Measurements from ENCODE around the gene GPR39. TPM values are rescaled to one million over a fixed set of nuclear protein-coding genes. Genes with fewer than 3 reads are reported as not detected.

The GPR39 gene
- total RNA-seq, 4 donors from 2014 or later = 0.21 to 1.8 (median 0.22) TPM; not detected in 1

DNA sequence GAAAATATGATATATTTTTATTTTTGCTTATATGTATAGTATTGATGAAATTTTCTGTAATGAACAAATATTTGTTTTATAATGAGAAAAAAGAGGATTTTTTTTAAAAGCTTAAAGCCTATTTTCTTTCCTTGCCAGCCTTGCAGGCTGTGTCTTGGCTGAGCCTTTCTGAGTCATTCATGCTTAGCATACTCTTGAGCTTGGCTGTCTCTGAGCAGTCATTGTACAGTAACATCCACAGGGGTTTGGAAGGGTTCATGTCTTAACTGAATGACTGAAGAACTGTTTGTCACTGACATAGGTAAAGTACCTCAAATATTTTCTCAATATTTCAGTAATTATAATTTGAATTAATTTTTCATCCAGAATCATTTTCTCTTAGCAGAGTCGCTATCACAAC, 49.3 kb downstream of the GPR39 start:
- no peak overlapping the region for H3K4me3 ChIP-seq
- no peak overlapping the region for H3K27ac ChIP-seq
- DNase-seq (ENCODE audit: low spot score in 2 of 2) = no peak
- peaks cover 0 to 48% (median 2%) of the 10 kb centered on the region in 4 donors for H3K9me3 ChIP-seq
- no peaks in the 10 kb centered on the region for H3K36me3 ChIP-seq
- no peaks in the 10 kb centered on the region for H3K27me3 ChIP-seq
- WGBS, 2 donors = 90% methylated on average over 1 of the region's 1 CpG
- no peaks in the 10 kb centered on the region for H3K4me1 ChIP-seq
- TF ChIP-seq EP300 (IDR thresholded peaks at IDR 0.05) (no peak), POLR2A (IDR thresholded peaks at IDR 0.05) (no peak)
- TF ChIP-seq, protein P1, sequence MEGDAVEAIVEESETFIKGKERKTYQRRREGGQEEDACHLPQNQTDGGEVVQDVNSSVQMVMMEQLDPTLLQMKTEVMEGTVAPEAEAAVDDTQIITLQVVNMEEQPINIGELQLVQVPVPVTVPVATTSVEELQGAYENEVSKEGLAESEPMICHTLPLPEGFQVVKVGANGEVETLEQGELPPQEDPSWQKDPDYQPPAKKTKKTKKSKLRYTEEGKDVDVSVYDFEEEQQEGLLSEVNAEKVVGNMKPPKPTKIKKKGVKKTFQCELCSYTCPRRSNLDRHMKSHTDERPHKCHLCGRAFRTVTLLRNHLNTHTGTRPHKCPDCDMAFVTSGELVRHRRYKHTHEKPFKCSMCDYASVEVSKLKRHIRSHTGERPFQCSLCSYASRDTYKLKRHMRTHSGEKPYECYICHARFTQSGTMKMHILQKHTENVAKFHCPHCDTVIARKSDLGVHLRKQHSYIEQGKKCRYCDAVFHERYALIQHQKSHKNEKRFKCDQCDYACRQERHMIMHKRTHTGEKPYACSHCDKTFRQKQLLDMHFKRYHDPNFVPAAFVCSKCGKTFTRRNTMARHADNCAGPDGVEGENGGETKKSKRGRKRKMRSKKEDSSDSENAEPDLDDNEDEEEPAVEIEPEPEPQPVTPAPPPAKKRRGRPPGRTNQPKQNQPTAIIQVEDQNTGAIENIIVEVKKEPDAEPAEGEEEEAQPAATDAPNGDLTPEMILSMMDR (IDR thresholded peaks at IDR 0.05) = no peak

DNA sequence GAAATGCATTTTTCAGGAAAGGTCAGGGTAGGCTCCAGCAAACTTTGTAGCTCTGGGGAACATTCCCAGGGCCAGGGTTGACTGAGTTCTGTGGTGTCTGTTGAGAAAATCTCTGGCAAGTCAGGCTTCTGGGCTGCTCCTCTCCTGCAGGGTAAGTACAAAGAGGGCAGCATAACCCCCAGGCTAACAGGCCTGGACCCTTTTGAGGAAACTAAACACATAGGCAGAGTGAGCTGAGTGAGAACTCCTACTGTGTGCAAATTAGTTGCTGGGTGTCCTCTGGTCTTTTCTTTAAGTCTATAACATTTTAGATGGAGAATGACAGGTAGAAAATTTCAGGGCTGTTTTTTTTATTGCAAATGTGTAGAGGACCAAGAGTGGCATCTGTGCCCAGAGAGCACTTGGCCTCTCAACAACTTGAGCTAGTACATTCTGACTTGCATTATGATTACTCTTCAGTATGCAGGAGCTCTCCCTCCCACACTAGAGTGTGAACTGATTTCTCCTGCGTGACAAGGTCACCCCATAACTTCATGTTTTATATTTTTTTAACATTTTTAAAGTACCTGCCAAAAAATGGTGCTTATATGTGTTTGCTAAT, 49.9 kb downstream of the GPR39 start:
- Histone ChIP-seq H3K4me3 (no peak overlapping the region), H3K36me3 (no peaks in the 10 kb centered on the region), H3K27me3 (no peaks in the 10 kb centered on the region), H3K27ac (no peak overlapping the region), H3K9me3 (peaks cover 0 to 48% (median 2%) of the 10 kb centered on the region in 4 donors), H3K4me1 (no peaks in the 10 kb centered on the region)
- WGBS, 2 donors = 52 to 59% methylated on average over 1 of the region's 1 CpG
- no peak for DNase-seq (ENCODE audit: low spot score in 2 of 2)
- no peak for TF ChIP-seq EP300 (IDR thresholded peaks at IDR 0.05)
- TF ChIP-seq POLR2A (IDR thresholded peaks at IDR 0.05) = no peak
- TF ChIP-seq, protein P1 (IDR thresholded peaks at IDR 0.05) = no peak

DNA sequence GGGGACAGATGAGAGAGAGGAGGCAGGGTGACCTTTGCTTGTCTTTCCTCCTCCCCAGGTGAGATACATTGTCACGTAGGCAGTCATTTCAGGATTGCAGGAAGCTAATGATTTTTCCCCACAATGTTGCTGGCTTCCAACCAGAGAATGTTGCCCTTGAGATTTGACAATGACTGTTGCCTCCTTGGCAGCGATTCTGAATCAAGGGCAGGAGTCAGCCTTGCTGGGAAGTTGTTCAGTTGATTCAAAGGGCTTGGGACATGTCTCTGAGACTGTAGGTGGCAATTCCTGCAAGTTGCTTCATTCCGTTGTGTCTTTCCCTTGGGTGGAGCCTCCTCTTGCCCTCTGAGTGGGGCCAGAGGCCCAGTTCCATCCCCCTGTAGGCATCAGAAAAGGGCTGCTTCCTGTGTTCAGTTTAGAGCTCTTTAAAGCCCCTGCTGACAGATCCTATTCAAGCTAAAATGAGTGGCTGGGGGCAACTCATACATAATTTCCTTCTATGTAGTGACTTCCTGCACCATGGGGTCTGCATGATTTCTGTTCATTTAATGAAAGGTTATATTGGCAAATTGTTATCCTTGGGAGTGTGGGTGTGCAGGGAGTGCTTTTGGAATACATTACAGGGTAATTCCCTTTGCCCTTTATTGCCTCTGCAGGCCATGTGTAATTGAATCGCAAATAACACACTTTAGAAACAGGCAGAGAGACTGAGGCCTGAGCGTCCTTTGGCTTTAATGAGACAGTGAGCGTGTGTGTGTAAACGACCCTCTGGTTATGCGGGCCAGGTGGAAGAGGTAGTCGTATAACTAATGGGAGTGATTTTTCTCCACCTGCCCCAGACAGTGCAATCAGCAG, 52.4 kb downstream of the GPR39 start:
- H3K27ac ChIP-seq = no peak overlapping the region
- WGBS, 2 donors = 51 to 53% methylated on average over 9 of the region's 9 CpGs
- TF ChIP-seq POLR2A (IDR thresholded peaks at IDR 0.05) (no peak), EP300 (IDR thresholded peaks at IDR 0.05) (no peak)
- TF ChIP-seq, protein P1 (IDR thresholded peaks at IDR 0.05) = no peak
- H3K36me3 ChIP-seq = no peaks in the 10 kb centered on the region
- H3K4me1 ChIP-seq = no peaks in the 10 kb centered on the region
- no peak for DNase-seq (ENCODE audit: low spot score in 2 of 2)
- H3K9me3 ChIP-seq = peaks cover 0 to 44% (median 2%) of the 10 kb centered on the region in 4 donors
- no peak overlapping the region for H3K4me3 ChIP-seq
- no peaks in the 10 kb centered on the region for H3K27me3 ChIP-seq

DNA sequence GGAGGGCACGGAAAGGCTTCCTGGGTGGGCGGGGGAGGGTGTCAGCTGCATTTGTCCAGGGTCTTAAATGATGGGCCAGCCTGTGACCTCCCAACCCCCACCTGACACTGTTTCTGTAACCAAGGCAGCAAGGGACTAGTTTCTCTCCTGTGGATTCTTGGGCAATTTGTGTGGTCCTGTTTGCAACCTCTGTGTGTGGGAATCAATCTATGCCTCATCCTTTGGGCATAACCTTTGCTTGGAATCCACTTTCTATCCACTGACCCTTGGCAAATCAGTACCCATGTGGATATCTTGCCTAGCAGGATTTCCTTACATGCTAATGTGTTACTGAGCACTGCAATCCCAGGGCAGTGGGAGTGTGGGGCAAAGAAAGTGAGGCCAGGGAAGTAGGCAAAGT, 54.1 kb downstream of the GPR39 start:
- no peaks in the 10 kb centered on the region for H3K4me1 ChIP-seq
- H3K27ac ChIP-seq = no peak overlapping the region
- 57 to 75% methylated on average over 2 of the region's 2 CpGs for WGBS, 2 donors
- TF ChIP-seq POLR2A (IDR thresholded peaks at IDR 0.05) (no peak), EP300 (IDR thresholded peaks at IDR 0.05) (no peak)
- TF ChIP-seq, protein P1 (IDR thresholded peaks at IDR 0.05) = no peak
- H3K36me3 ChIP-seq = no peaks in the 10 kb centered on the region
- no peak overlapping the region for H3K4me3 ChIP-seq
- no peak for DNase-seq (ENCODE audit: low spot score in 2 of 2)
- no peaks in the 10 kb centered on the region for H3K27me3 ChIP-seq
- H3K9me3 ChIP-seq = peaks cover 0 to 30% (median 2%) of the 10 kb centered on the region in 4 donors

Measured in tibial nerve (tissue), 4 donors.